Suppressor macrophage treated with lipopolysaccharide for 1 hour (primary cell): ENCODE results near the gene COL11A2.

ENCODE experiments used
- DNase-seq, 3 donors: peaks; one replicate each; pipeline ENCODE4 v3.0.0-alpha.2; 2020 to 2022

COL11A2 gene

DNA sequence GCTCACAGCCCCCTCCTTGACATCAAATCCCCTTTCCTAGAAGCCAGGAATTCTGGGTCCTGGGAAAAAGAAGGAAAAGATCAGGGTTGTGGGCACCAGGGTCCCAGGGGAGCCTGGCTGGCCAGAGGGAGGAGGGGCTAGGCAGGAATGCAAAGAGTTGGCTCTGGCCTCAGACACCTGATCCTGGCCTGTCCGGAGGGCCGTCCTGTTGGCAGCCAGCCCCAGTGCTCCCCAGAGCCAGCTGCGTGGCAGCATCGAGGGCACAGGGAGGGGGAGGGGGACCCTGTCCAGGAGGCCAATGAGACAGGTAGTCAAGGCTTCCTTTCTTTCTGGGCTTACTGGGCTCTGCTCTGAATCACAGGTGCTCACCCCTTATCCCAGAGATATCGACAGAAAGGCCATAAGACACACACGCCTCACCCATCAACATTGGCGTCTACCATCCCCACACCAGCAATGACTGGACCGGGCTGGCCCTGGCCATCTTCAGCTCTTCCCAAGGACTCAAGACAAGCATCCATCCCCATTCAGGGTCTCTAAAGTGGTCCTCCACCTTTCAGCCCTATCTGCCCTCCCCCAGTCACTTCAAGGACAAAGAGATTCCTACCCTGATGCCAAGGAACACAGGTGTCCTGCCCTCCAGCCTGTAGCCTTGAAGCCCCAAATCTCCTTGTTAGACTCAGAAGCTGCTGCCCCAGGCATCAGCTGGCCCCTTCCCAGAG, 723 bp downstream of the COL11A2 start:
- no peak for DNase-seq

DNA sequence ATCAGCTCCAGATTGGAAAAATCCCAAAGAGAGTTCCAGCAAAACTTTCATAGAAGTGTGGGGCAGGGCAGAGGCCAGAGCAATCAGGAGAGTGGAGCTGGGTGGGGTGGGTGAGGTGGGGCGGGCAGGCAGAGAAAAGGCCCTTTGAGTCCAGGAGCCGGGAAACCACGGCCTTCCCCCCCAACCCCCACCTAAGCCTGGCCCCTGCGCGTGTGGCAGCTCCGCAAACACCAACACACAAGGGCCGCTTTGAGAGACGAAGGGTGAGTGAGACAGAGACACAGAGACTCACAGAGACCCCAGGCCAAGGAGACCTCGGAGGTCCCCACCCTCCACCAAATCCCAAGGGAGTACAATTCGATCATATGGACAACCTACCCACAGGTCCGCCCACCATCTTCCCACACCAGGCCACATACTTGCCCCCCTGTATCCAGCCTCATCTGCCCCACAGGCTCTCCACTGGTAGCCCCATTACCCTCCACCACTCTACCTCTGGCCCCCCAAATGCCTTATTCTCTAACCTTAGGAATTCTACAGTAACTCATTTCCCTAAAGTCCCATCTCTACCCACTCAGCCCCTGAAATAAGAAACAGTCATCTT, 1.7 kb downstream of the COL11A2 start:
- no peak for DNase-seq

DNA sequence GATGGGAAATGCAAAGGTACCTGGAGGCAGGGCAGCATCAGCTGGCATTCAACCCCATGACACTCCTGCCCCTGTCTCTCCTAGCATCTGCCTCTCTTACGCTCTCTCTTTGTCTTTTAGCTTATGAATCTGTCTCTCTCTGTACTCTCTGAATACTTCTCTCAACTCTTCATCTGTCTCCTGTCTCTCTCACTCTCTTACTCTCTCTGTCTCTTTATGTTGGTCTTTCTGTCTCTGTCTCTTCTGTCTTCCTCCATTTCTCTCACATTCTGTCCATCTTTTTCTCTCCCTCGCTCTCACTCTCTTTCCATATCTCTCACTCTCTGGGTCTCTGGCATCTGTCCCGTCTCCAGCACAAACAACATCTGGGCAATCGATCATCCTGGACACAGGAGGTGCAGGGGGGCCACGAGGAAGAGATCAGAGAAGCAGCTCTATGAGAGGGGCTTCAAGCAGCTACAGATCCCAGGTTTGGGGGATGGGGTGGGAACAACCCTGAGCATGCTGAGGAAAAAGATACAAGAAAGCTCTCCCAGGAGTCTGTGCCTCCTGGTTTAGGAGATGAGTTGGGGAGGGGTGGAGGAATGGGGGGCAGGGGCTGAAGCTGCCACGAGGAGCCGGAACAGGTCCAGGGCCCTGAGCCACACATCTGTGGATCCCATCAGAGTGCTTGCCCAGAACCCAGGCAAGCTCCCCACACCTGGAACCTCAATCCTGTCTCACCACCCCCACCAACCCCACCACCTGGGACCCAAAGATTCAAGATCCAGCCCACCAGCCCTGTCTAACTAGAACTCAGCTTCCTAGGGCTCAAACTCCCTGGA, 2.4 kb downstream of the COL11A2 start:
- DNase-seq: no peak

DNA sequence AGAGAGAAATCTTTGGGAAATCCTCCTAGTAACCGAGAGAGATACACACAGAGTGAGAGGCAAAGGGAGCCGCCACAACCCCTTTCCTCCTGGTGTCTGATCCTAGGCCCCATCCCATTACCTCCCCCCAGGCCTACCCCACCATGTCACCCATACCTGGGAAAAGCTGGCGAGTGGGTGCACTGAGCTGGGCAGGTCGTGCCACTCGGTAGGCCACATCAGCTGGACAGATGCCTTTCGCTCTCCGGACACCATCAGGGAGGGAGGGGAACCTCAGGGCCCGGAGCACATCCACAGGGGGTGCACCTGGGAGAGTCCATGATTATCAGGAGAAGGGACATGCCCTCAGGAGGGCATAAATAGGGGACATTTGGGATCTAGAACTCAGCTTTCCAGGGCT, 3.1 kb downstream of the COL11A2 start:
- DNase-seq: no peak

DNA sequence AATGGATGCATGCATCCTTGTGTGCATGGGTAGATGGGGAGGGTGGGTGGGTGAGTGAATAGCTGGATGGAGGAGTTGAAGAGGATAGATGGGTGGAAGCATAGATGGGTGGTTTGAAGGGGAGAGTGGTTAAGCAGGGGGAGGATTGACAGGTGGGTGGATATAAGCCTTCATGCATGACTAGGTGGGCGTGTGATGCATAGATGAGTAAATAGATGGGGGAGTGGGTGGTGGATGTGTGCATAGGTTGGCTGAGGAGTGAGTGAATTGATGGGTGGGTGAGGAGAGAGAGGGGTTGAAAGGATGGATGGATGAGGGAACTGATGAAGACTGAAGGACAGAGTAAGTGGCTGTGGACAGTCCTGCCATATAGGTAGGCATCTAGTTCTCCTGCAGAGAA, 4.5 kb downstream of the COL11A2 start:
- DNase-seq: no peak

DNA sequence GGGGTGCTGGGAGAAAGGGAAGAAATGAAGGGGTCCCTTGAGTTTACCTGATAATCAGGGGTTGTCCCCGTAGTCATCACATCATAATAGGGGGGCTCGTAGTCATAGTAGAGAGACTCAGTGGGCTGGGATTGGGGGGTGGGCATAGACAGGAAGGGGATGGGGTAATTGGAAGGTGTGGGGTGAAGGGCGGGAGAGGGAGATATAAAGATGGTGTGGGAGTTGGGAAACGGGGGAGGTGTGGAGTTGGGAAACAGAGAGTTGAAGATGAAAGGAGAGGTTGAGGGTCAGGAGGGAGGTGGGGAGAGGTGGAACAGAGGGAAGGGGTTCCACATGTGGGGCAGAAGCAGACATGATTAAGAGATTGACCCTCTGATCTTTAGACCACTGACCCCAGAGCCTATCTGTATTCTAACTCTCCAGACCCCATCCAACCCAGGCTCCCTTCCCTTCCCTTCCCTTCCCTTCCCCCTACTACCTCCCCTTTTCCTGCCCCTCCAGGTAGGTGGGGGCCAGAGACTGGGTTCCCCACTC, 6.5 kb downstream of the COL11A2 start:
- DNase-seq: no peak

DNA sequence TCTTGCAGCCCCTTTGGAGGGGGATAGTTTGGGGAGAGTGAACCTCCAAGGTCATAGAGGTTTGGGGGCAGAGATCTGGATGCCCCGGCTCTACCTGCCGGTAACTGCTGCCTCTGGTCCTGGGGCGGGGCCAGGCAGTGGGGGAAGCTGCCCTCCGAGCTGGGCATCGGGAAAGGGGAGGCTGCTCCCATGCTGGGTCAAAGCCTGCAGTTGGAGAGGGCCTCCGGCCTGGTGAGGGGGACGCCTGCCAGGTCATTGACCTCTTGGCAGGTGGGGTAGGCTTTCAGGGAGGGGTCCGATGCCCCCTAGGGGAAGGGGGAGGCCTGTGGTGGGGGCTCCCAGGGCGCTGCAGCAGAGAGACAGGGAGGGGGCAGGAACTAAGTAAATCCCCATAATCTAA, 7.1 kb downstream of the COL11A2 start:
- no peak for DNase-seq

DNA sequence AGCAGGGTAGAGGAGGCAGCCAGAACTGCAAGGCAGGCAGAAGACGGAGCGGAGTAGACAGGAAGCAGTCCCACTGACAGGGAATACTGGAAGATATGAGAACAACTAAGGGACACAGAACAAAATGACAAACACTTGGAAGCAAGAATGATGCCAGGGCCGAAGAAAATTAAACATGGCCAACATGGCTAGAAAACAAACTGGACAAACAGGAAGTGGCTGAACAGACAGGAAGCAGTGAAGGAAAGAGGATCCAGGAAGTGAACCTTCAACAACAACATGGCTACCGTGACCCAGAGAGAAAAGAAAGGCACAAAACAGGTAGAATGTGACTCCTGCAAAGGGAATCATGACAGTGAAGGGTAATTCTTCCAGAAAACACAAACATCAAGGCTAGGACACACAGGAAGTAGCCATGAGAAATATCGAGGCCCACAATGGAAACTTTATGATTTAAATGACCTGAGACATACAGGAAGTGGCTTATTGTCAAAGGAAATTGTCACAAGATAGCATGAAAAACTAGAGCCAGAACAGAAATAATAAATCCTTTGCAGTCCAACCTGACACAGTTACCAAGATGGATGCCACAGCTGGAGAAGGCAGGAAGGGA, 9.1 kb downstream of the COL11A2 start:
- DNase-seq: no peak

DNA sequence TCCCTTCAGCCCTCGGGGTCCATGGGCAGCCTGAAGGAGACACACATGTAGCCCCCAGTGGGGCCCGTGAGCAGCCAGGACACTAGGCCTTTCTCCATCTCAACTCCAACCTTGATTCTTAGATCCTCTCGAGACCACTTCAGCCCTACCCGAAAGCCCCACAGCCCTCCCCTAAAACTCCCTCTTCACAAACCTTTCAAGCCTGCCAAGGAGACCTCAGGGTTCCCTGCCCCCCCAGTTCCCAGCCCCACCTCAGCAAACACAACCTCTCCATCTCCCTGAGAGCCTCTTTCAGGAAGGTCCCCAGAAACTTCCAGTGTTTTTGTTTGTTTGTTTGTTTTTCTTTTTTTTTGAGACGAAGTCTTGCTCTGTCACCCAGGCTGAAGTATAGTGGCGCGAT, 11.1 kb downstream of the COL11A2 start:
- DNase-seq: no peak

DNA sequence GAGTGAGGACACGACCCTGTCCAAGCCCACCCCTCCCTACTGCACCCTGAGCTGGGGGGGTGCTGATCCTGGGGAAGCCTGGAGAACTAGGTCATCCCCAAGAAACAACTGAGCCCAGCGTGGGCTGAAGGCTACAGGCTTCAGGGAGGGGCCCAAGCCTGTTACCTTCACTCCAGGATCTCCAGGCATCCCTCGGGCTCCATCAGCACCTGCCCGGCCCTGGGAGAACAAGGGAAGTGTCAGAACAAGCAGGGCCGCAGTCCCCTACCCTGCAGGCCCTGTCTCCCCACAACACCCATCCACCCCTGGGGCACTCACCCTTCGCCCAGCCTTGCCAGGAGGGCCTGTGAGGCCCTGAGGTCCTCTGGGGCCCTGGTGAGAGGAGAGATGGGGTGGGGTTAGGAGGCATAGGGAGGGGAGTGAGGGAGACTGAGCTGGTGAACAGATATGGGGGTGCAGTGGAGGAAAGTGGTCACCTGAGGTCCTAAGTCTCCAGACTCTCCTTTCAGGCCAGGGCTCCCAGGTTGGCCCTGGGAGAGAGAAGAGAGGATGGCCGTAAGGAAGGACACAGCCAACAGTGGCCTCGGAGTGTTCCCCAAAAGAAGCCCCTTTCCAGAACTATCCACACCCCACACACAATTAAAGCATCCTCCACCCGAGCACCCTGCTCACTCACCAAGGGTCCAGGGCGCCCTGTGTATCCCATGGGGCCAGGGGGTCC, 13.4 kb downstream of the COL11A2 start:
- DNase-seq: no peak

DNA sequence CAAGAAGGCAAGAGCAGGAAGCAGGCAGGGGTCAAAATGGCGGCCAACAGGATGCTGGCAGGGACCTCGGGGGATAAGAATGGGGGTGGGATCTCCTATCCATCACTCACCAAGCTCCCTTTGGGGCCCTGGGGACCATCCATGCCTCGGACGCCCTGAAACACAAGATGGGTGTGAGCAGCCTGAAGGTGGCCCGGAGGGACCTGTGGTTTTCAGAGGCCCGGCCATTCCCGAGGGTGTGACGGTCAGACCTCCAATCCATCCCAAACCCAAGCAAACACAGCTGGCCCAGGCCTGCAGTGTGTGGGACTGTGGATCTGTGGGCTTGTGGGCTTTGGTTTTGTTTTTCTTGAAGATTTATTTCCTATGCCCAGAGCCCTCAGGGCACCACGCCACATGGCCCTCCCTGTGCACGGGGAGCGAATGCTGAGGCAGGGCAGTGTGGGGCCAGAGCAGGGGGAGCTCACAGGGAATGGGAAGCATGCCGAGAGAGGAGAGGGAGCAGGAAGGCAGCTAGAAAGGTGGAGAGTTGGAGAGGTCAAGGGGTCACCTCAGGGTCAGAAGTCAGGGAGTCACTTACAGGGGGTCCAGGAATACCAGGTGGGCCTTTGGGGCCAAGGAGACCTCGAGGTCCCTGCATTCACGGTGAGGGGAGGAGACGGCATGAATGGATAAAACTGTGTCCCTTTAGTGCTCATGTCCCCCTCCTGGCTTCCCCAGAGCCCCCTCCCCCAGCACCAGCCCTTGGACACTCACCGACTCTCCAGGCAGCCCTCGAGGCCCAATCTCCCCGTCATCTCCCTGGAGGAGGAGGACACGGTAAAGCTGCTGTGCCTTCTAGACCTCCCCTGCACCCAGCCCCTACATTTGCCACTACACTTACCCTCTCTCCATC, 14.5 kb downstream of the COL11A2 start:
- DNase-seq: no peak

DNA sequence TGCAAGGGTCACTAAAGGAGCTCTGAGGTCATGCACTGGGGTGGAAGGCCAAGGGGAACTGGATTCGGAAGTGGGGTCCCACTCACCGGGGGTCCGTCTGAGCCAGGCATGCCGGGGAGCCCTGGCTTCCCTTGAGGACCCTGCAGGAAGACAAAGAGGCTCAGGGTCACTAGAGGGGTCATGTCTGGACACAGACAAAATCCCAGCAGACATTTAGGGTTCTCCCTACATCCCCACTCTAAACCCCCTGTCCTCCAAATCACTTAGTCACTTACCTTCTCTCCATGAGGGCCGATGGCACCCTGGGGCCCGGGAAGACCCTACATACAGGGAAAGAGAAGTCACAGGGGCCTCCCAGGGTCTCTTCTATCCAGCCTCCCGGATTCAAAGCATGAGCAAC, 15.4 kb downstream of the COL11A2 start:
- DNase-seq: no peak

DNA sequence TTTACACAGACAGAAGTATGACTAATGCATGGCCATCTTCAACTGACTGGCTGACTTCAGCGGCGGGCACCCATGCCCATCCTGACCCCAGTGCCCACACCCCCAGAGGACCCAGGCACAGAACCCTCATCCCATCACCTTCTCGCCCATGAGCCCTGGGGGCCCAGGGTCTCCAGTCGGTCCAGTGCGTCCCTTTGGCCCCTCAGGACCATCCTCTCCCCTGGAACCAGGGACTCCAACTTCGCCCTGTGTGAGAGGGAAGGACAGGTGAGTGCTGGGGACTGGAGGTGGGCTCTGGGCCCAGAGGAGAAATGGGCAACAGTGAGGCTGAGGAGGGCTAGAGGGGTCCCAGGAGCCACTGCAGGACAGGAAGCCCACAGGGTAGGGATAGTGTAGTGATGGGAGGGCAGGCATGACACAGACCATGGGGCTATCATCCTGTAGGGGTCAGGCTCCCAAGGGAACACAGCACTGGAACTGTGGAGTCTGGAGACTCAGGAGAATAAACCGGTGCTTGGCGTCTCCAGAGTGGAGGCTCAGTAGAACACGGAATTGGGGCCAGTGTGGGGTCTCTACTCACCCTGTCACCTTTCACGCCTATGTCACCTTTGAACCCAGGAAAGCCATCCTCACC, 16.7 kb downstream of the COL11A2 start:
- DNase-seq: no peak

DNA sequence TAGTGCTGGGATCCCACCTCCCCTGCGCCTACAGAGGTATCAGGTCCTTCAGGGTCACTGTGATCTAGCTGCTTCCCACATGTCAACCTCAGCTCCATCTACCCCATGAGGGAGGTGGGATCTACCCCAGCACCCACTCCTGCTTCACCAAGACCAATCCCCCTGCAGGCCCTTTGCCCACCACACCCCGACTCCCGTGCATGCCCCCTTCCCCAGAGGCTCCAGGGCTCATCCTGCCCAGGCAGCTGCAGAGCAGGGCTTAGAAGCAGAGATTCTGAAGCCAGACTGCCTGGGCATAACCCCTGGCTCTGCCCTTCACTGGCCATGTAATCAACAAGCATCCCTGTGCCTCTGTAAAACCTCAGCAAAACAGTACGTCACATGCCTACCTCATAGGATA, 17.5 kb downstream of the COL11A2 start:
- no peak for DNase-seq

DNA sequence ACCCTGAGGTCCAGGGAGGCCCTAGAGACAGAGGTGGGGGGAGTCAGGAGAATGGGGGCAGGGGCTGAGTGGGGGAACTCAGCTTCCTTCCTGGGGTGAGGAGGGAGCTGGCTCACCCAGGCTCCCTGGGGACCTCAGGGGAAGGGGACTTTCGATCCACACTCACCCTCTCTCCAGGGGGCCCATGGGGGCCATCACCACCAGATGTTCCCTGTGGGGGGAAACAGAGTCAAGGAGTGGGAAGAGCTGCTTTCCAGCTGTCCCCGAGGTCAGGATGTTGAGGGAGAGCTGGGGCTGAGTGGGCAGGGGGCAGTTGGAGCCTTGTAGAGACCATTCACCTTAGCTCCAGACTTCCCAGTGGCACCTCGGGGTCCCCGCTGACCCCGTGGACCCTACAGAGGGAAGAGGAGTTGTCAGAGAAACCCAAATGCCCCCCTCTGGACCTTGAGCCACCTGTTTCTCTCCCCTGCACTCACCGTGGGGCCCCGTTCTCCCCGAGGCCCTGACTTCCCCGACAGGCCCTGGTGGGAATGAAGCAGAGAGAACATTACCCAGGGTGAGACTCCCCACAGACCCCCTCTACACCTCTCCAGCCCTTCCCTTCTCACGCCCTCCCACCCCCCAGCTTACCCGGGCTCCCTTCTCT, 18.6 kb downstream of the COL11A2 start:
- DNase-seq: no peak

DNA sequence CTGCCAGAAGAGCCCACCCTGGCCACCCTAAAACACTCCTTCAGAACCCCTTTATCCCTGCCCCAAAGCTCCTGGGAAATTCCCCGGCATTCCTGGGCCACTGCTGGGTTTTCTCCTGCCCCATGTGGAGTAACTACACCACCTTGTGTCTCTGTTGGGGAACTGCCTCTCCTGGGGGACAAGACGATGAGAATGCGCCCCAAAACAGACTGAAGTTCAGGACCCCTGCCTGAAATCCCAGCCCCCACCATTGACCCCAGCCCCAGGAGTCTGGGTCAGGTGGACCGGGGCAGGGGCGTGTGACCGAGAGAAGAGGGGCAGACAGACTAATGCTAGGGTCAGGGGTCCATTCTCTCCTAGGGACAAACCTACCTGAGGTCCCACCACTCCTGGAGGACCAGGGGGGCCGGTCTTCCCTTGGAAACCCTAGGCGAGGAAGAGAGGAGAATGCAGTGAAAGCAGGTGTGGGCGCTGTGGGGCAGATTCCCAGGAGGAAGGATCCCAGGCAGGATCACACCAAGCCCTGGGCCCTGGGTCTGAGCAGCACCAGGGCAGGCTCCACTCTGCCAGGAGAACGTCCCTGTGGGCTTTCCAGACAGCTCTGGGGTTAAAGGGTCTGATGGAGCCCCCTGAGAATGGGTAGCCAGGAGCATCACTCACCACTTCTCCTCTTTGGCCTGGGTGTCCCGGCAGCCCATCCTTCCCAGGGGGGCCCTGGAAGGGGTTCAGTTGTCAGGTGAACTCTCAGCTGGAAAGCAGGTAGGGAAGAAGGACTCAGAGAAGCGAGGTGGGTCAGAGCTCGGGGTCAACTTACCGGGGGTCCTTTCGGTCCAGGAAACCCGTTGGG, 19.4 kb downstream of the COL11A2 start:
- DNase-seq: peak; percentile 64 to 75 (median 68)

DNA sequence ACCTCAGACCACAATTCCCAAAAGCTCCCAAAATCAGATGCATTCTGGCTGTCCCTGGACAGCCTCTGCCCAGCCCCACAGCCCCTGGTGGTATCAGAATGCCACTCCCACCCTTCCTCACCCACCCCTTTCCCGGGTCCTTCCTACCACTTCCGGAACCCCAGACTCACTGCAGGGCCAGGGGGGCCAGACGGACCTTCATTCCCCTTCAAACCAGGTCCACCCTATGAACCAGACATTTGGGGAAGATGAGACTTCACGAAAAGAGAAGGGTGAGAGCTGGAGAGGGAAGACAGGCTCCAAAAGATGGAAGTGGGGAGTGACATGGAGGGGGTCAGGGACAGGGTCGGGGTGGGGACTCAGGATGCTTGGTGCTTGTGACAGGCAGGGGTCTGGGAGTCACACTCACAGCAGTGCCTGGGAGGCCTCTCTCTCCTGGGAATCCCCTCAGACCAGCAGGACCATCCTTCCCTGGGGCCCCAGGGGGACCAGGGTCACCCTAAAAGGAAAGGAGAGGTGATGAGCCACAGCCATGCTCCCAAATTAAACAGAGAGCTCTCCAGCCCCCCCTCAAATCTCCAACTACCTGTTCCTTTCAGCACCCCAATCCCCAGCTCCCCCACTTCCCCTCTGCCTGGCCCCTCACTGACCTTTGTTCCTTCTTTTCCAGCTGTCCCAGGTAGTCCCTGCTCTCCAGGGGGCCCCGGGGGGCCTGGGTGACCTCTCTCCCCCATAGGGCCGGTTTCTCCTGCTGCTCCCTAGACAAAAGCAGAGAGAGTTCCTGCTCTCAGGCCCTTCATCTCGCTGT, 20.2 kb downstream of the COL11A2 start:
- no peak for DNase-seq

DNA sequence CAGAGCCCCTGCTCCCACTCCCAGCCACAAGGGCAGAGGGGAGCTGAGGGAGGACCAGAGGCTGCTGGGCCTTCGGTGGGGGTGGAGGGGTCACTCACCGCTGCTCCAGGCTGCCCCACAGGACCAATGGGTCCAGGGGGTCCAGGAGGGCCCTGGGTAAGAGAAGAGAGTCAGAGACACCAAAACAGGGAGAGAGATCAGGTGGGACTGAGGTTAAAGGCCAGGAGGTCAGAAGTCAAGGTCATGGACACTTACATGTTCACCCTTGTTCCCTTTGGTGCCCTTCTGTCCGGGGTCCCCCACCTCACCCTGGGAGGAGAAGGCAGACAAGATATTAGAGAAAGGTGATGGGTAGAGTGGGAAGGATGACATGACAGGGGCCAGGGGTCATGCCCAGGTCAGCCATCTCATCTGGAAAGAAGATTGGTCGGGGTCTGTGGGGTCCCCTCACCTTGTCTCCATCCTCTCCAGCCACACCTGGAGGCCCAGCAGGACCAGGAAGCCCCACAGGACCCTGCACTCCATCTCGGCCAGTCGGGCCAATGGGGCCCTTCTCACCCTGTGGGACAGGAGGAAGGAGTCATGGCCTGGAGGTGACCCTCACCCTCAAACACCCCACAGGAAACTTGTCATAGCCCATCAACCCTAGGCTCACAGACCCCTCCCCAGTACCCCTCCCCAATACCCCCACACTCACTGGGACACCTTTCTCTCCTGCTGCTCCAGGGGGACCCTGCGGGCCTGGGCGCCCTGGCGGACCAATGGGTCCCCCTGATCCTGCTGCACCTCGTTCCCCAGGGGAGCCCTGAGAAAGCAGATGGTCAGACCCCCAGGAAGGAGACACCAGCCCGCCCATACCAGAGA, 21.0 kb downstream of the COL11A2 start:
- no peak for DNase-seq
